HEK293 (cell line): ENCODE data around the gene NRSN2.

Experiments used
- BCL11A ChIP-seq: fragments of 450-650 bp; formaldehyde crosslinking; IDR thresholded peaks from 2 replicates; pipeline ENCODE4 v1.5.1; 2016; ENCODE audit warnings: low read depth, missing biosample characterization, missing genetic modification characterization
- GLI4 ChIP-seq: fragments of 450-650 bp; formaldehyde crosslinking; IDR thresholded peaks from 2 replicates; pipeline ENCODE4 v1.5.1; 2016; ENCODE audit warnings: missing biosample characterization, missing genetic modification characterization
- HOXC10 ChIP-seq: sonication (generic); formaldehyde crosslinking; IDR thresholded peaks from 2 replicates; pipeline ENCODE4 v1.8.1; 2023; ENCODE audit warnings: mild to moderate bottlenecking, missing genetic modification reagents
- OVOL3 ChIP-seq: fragments of 450-650 bp; formaldehyde crosslinking; IDR thresholded peaks from 2 replicates; pipeline ENCODE4 v1.5.1; 2016; ENCODE audit warnings: missing biosample characterization, missing genetic modification characterization
- REST ChIP-seq: fragments of 450-650 bp; formaldehyde crosslinking; IDR thresholded peaks from 2 replicates; pipeline ENCODE4 v1.5.1; 2016; ENCODE audit warnings: missing biosample characterization, missing genetic modification characterization
- SCRT2 ChIP-seq: fragments of 450-650 bp; formaldehyde crosslinking; IDR thresholded peaks from 2 replicates; pipeline ENCODE4 v1.5.1; 2016; ENCODE audit warnings: missing biosample characterization, missing genetic modification characterization
- SP2 ChIP-seq: fragments of 450-650 bp; formaldehyde crosslinking; IDR thresholded peaks from 2 replicates; pipeline ENCODE4 v1.5.1; 2016; ENCODE audit warnings: missing biosample characterization, missing genetic modification characterization
- YY1 ChIP-seq: fragments of 450-650 bp; formaldehyde crosslinking; IDR thresholded peaks from 2 replicates; pipeline ENCODE4 v1.5.1; 2018; ENCODE audit warnings: missing biosample characterization, missing genetic modification characterization
- YY2 ChIP-seq: fragments of 450-650 bp; formaldehyde crosslinking; IDR thresholded peaks from 2 replicates; pipeline ENCODE4 v1.5.1; 2016; ENCODE audit warnings: missing biosample characterization, missing genetic modification characterization
- ZBTB26 ChIP-seq: fragments of 450-650 bp; formaldehyde crosslinking; optimal IDR thresholded peaks from 2 replicates; pipeline ENCODE3; 2016; ENCODE audit warnings: missing biosample characterization, mild to moderate bottlenecking, missing genetic modification characterization
- ZBTB44 ChIP-seq: fragments of 450-650 bp; IDR thresholded peaks from 2 replicates; pipeline ENCODE4 v1.5.1; 2018; ENCODE audit warnings: missing biosample characterization, mild to moderate bottlenecking, missing genetic modification characterization
- ZBTB6 ChIP-seq: fragments of 450-650 bp; formaldehyde crosslinking; IDR thresholded peaks from 2 replicates; pipeline ENCODE4 v1.5.1; 2017; ENCODE audit warnings: missing biosample characterization, missing genetic modification characterization
- ZNF112 ChIP-seq: fragments of 450-650 bp; formaldehyde crosslinking; IDR thresholded peaks from 2 replicates; pipeline ENCODE4 v1.5.0; 2017; ENCODE audit warnings: missing biosample characterization, missing genetic modification characterization
- ZNF2 ChIP-seq: fragments of 450-650 bp; formaldehyde crosslinking; IDR thresholded peaks from 2 replicates; pipeline ENCODE4 v1.5.1; 2016; ENCODE audit warnings: missing biosample characterization, missing genetic modification characterization
- ZNF211 ChIP-seq: fragments of 450-650 bp; formaldehyde crosslinking; IDR thresholded peaks from 2 replicates; pipeline ENCODE4 v1.5.1; 2016; ENCODE audit warnings: low read depth, missing biosample characterization, missing genetic modification characterization
- ZNF248 ChIP-seq: fragments of 450-650 bp; formaldehyde crosslinking; IDR thresholded peaks from 2 replicates; pipeline ENCODE4 v1.5.1; 2017; ENCODE audit warnings: missing biosample characterization, missing genetic modification characterization
- ZNF292 ChIP-seq: fragments of 450-650 bp; formaldehyde crosslinking; IDR thresholded peaks from 2 replicates; pipeline ENCODE4 v1.5.1; 2016; ENCODE audit warnings: low read depth, missing biosample characterization, missing genetic modification characterization, borderline replicate concordance
- ZNF394 ChIP-seq: fragments of 450-650 bp; formaldehyde crosslinking; IDR thresholded peaks from 2 replicates; pipeline ENCODE4 v1.5.1; 2016; ENCODE audit warnings: missing biosample characterization, missing genetic modification characterization, mild to moderate bottlenecking, moderate library complexity, borderline replicate concordance
- ZNF433 ChIP-seq: fragments of 450-650 bp; formaldehyde crosslinking; IDR thresholded peaks from 2 replicates; pipeline ENCODE4 v1.5.1; 2016; ENCODE audit warnings: missing biosample characterization, missing genetic modification characterization, low read depth
- ZNF48 ChIP-seq: fragments of 450-650 bp; formaldehyde crosslinking; IDR thresholded peaks from 2 replicates; pipeline ENCODE4 v1.5.1; 2016; ENCODE audit warnings: missing biosample characterization, missing genetic modification characterization
- ZNF501 ChIP-seq: fragments of 450-650 bp; formaldehyde crosslinking; IDR thresholded peaks from 2 replicates; pipeline ENCODE4 v1.5.1; 2016; ENCODE audit warnings: missing biosample characterization, missing genetic modification characterization
- ZNF518A ChIP-seq: fragments of 450-650 bp; formaldehyde crosslinking; conservative IDR thresholded peaks from 2 replicates; pipeline ENCODE4 v1.5.1; 2016; ENCODE audit warnings: low read depth, missing biosample characterization, missing genetic modification characterization
- ZNF558 ChIP-seq: fragments of 450-650 bp; formaldehyde crosslinking; IDR thresholded peaks from 2 replicates; pipeline ENCODE4 v1.5.1; 2016; ENCODE audit warnings: missing biosample characterization, missing genetic modification characterization
- ZNF571 ChIP-seq: fragments of 450-650 bp; formaldehyde crosslinking; IDR thresholded peaks from 2 replicates; pipeline ENCODE4 v1.5.0; 2017; ENCODE audit warnings: missing biosample characterization, missing genetic modification characterization
- ZNF639 ChIP-seq: fragments of 450-650 bp; formaldehyde crosslinking; IDR thresholded peaks from 2 replicates; pipeline ENCODE4 v1.5.1; 2016; ENCODE audit warnings: missing biosample characterization, missing genetic modification characterization
- ZNF843 ChIP-seq: fragments of 450-650 bp; formaldehyde crosslinking; IDR thresholded peaks from 2 replicates; pipeline ENCODE4 v1.5.1; 2016; ENCODE audit warnings: missing biosample characterization, missing genetic modification characterization

NRSN2 gene

GRCh38 chr20:401682-402495, 55.0 kb downstream of the NRSN2 start (continued):
- TF ChIP-seq ZNF292 (tag by site-specific recombination), result no peak
- TF ChIP-seq ZNF433 (tag by site-specific recombination), result no peak
- TF ChIP-seq ZNF112 (tag by site-specific recombination), result no peak
- no peak for TF ChIP-seq HOXC10 (CRISPR knock-in tag)
- no peak for TF ChIP-seq REST (tag by site-specific recombination)
- TF ChIP-seq BCL11A (tag by site-specific recombination), result no peak
- TF ChIP-seq ZBTB44 (tag by site-specific recombination), result peak; percentile 75
- TF ChIP-seq OVOL3 (tag by site-specific recombination), result no peak
- no peak for TF ChIP-seq ZNF843 (tag by site-specific recombination)
- TF ChIP-seq SP2 (tag by site-specific recombination), result no peak
- TF ChIP-seq ZNF394 (tag by site-specific recombination), result no peak
- no peak for TF ChIP-seq ZNF248
- 0 out of 2 replicates have a peak, but pooled peaks have one; percentile 37 for TF ChIP-seq SCRT2
- no peak for TF ChIP-seq ZNF48
- no peak for TF ChIP-seq YY1
- TF ChIP-seq YY2, result peak; percentile 50
- TF ChIP-seq GLI4, result no peak
- TF ChIP-seq ZBTB26 (tag by site-specific recombination), result no peak
- TF ChIP-seq ZNF518A, result peak; percentile 24; the same call in 1 of the 2 replicates
- TF ChIP-seq ZNF211 (tag by site-specific recombination), result no peak
- TF ChIP-seq ZNF558 (tag by site-specific recombination), result peak; percentile 25; the same call in 1 of the 2 replicates
- no peak for TF ChIP-seq ZNF501 (tag by site-specific recombination)
- no peak for TF ChIP-seq ZNF2 (tag by site-specific recombination)
- TF ChIP-seq ZBTB6, result no peak
- TF ChIP-seq ZNF571 (tag by site-specific recombination), result no peak
- TF ChIP-seq ZNF639, result no peak
